Measurements from ENCODE around the gene RAMACL. TPM values are rescaled to one million over a fixed set of nuclear protein-coding genes. Genes with fewer than 3 reads are reported as not detected.
A peak's percentile ranks its signal among the peaks of the same experiment; 100 is the strongest.

Gene RAMACL
- total and polyA plus RNA-seq, 4 experiments from 2014 or later: 0.30 to 0.41 (median 0.40) TPM

GRCh38 chr6:166558156-166559005 lies 28.1 kb downstream of the RAMACL start:
- H3K27me3 Mint-ChIP-seq: peaks cover 6 to 7% of the 10 kb centered on the region in 2 donors
- H3K36me3 Mint-ChIP-seq: peaks cover 2 to 14% of the 10 kb centered on the region in 2 donors
- no peak overlapping the region for H3K4me3 Mint-ChIP-seq
- peaks cover 0 to 3% (median 0%) of the 10 kb centered on the region in 4 donors for H3K4me1 Mint-ChIP-seq
- peaks cover 0 to 3% of the 10 kb centered on the region in 2 donors for H3K9me3 ChIP-seq (ENCODE audit: control insufficient read depth in 1 of 2, low read length in 2 of 2)
- H3K27me3 ChIP-seq (ENCODE audit: insufficient read depth, low read length): no peaks in the 10 kb centered on the region
- POLR2A ChIA-PET (ENCODE audit: partially characterized antibody): no interaction called here
- no peak overlapping the region for H3K4me3 ChIP-seq (ENCODE audit: low read length in 2 of 2)
- no peaks in the 10 kb centered on the region for H3K4me1 ChIP-seq (ENCODE audit: insufficient read depth, low read length)
- no peak overlapping the region for H3K27ac ChIP-seq (ENCODE audit: low read depth, low read length)
- H3K27ac Mint-ChIP-seq: no peak overlapping the region
- CTCF ChIA-PET (ENCODE audit: partially characterized antibody): no interaction called here
- no peaks in the 10 kb centered on the region for H3K36me3 ChIP-seq (ENCODE audit: insufficient read depth, low read length)
- intact Hi-C loops (cut with micrococcal nuclease): no loop called here
- no peak for DNase-seq
- peaks cover 0 to 26% (median 11%) of the 10 kb centered on the region in 8 donors for H3K9me3 Mint-ChIP-seq

GRCh38 chr6:166556863-166557322 lies 29.6 kb downstream of the RAMACL start:
- H3K4me1 Mint-ChIP-seq: peaks cover 0 to 3% (median 0%) of the 10 kb centered on the region in 4 donors
- Histone ChIP-seq H3K4me1 (ENCODE audit: insufficient read depth, low read length) (no peaks in the 10 kb centered on the region), H3K36me3 (ENCODE audit: insufficient read depth, low read length) (no peaks in the 10 kb centered on the region), H3K27ac (ENCODE audit: low read depth, low read length) (no peak overlapping the region), H3K4me3 (ENCODE audit: low read length in 2 of 2) (no peak overlapping the region), H3K27me3 (ENCODE audit: insufficient read depth, low read length) (no peaks in the 10 kb centered on the region), H3K9me3 (ENCODE audit: control insufficient read depth in 1 of 2, low read length in 2 of 2) (peaks cover 0 to 3% of the 10 kb centered on the region in 2 donors)
- H3K27me3 Mint-ChIP-seq: peaks cover 6 to 7% of the 10 kb centered on the region in 2 donors
- peaks cover 0 to 26% (median 11%) of the 10 kb centered on the region in 8 donors for H3K9me3 Mint-ChIP-seq
- no peak overlapping the region for H3K4me3 Mint-ChIP-seq
- ChIA-PET POLR2A (ENCODE audit: partially characterized antibody) (no interaction called here), CTCF (ENCODE audit: partially characterized antibody) (no interaction called here)
- peaks cover 2 to 14% of the 10 kb centered on the region in 2 donors for H3K36me3 Mint-ChIP-seq
- DNase-seq: no peak
- intact Hi-C loops (cut with micrococcal nuclease): no loop called here
- H3K27ac Mint-ChIP-seq: no peak overlapping the region

- no peak overlapping the region for H3K27ac ChIP-seq (ENCODE audit: low read depth, low read length)
- Mint-ChIP-seq H3K9me3 (peaks cover 0 to 26% (median 11%) of the 10 kb centered on the region in 8 donors), H3K36me3 (peaks cover 0 to 12% of the 10 kb centered on the region in 2 donors), H3K4me1 (peaks cover 0 to 3% (median 0%) of the 10 kb centered on the region in 4 donors), H3K27ac (no peak overlapping the region), H3K27me3 (peaks cover 6 to 7% of the 10 kb centered on the region in 2 donors), H3K4me3 (no peak overlapping the region)
- H3K4me3 ChIP-seq (ENCODE audit: low read length in 2 of 2): no peak overlapping the region
- intact Hi-C loops (cut with micrococcal nuclease): no loop called here
- H3K4me1 ChIP-seq (ENCODE audit: insufficient read depth, low read length): no peaks in the 10 kb centered on the region
- H3K36me3 ChIP-seq (ENCODE audit: insufficient read depth, low read length): no peaks in the 10 kb centered on the region
- ChIA-PET POLR2A (ENCODE audit: partially characterized antibody) (no interaction called here), CTCF (ENCODE audit: partially characterized antibody) (no interaction called here)
- no peaks in the 10 kb centered on the region for H3K27me3 ChIP-seq (ENCODE audit: insufficient read depth, low read length)
- DNase-seq: no peak
- H3K9me3 ChIP-seq (ENCODE audit: control insufficient read depth in 1 of 2, low read length in 2 of 2): peaks cover 0 to 3% of the 10 kb centered on the region in 2 donors
Observed at GRCh38 chr6:166556336-166556735, 30.1 kb downstream of the RAMACL start.

GRCh38 chr6:166555086-166555485 lies 31.4 kb downstream of the RAMACL start:
- H3K4me1 Mint-ChIP-seq: peaks cover 0 to 3% (median 0%) of the 10 kb centered on the region in 4 donors
- H3K27me3 Mint-ChIP-seq: peaks cover 6 to 7% of the 10 kb centered on the region in 2 donors
- H3K9me3 Mint-ChIP-seq: peaks cover 0 to 16% (median 8%) of the 10 kb centered on the region in 8 donors
- ChIA-PET POLR2A (ENCODE audit: partially characterized antibody) (no interaction called here), CTCF (ENCODE audit: partially characterized antibody) (no interaction called here)
- H3K27ac Mint-ChIP-seq: no peak overlapping the region
- intact Hi-C loops (cut with micrococcal nuclease): no loop called here
- no peak overlapping the region for H3K4me3 Mint-ChIP-seq
- Histone ChIP-seq H3K36me3 (ENCODE audit: insufficient read depth, low read length) (no peaks in the 10 kb centered on the region), H3K4me1 (ENCODE audit: insufficient read depth, low read length) (no peaks in the 10 kb centered on the region), H3K4me3 (ENCODE audit: low read length in 2 of 2) (no peak overlapping the region), H3K9me3 (ENCODE audit: control insufficient read depth in 1 of 2, low read length in 2 of 2) (peaks cover 0 to 2% of the 10 kb centered on the region in 2 donors), H3K27me3 (ENCODE audit: insufficient read depth, low read length) (no peaks in the 10 kb centered on the region), H3K27ac (ENCODE audit: low read depth, low read length) (no peak overlapping the region)
- DNase-seq: no peak
- peaks cover 0 to 7% of the 10 kb centered on the region in 2 donors for H3K36me3 Mint-ChIP-seq

GRCh38 chr6:166554316-166554715 lies 32.2 kb downstream of the RAMACL start:
- POLR2A ChIA-PET (ENCODE audit: partially characterized antibody): interaction anchor here (1.4 kb wide), 1 partner anchor 13 kb away, joined by 6 read pairs; no protein-coding TSS in a partner anchor
- H3K9me3 ChIP-seq (ENCODE audit: control insufficient read depth in 1 of 2, low read length in 2 of 2): no peaks in the 10 kb centered on the region
- CTCF ChIA-PET (ENCODE audit: partially characterized antibody): interaction anchor here (0.7 kb wide), 1 partner anchor 10 kb away, joined by 3 read pairs; no protein-coding TSS in a partner anchor
- no peaks in the 10 kb centered on the region for H3K4me1 ChIP-seq (ENCODE audit: insufficient read depth, low read length)
- peaks cover 0 to 3% (median 0%) of the 10 kb centered on the region in 4 donors for H3K4me1 Mint-ChIP-seq
- intact Hi-C loops (cut with micrococcal nuclease): no loop called here
- no peaks in the 10 kb centered on the region for H3K27me3 ChIP-seq (ENCODE audit: insufficient read depth, low read length)
- peaks cover 6 to 7% of the 10 kb centered on the region in 2 donors for H3K27me3 Mint-ChIP-seq
- H3K36me3 Mint-ChIP-seq: peaks cover 0 to 3% of the 10 kb centered on the region in 2 donors
- no peak overlapping the region for H3K4me3 ChIP-seq (ENCODE audit: low read length in 2 of 2)
- no peak for DNase-seq
- no peaks in the 10 kb centered on the region for H3K36me3 ChIP-seq (ENCODE audit: insufficient read depth, low read length)
- no peak overlapping the region for H3K27ac Mint-ChIP-seq
- H3K9me3 Mint-ChIP-seq: peaks cover 0 to 12% (median 4%) of the 10 kb centered on the region in 8 donors
- no peak overlapping the region for H3K4me3 Mint-ChIP-seq
- no peak overlapping the region for H3K27ac ChIP-seq (ENCODE audit: low read depth, low read length)

- Mint-ChIP-seq H3K27ac (peak overlapping the region in 1 of 7 donors; percentile 37), H3K4me1 (peaks cover 0 to 3% (median 0%) of the 10 kb centered on the region in 4 donors), H3K9me3 (peaks cover 0 to 6% (median 0%) of the 10 kb centered on the region in 8 donors), H3K4me3 (no peak overlapping the region), H3K27me3 (peaks cover 6 to 7% of the 10 kb centered on the region in 2 donors), H3K36me3 (no peaks in the 10 kb centered on the region)
- Histone ChIP-seq H3K27ac (ENCODE audit: low read depth, low read length) (no peak overlapping the region), H3K27me3 (ENCODE audit: insufficient read depth, low read length) (no peaks in the 10 kb centered on the region), H3K9me3 (ENCODE audit: control insufficient read depth in 1 of 2, low read length in 2 of 2) (no peaks in the 10 kb centered on the region), H3K36me3 (ENCODE audit: insufficient read depth, low read length) (no peaks in the 10 kb centered on the region), H3K4me1 (ENCODE audit: insufficient read depth, low read length) (no peaks in the 10 kb centered on the region), H3K4me3 (ENCODE audit: low read length in 2 of 2) (no peak overlapping the region)
- POLR2A ChIA-PET (ENCODE audit: partially characterized antibody): interaction anchor here (1.4 kb wide), 1 partner anchor 12 kb away, joined by 6 read pairs; no protein-coding TSS in a partner anchor
- CTCF ChIA-PET (ENCODE audit: partially characterized antibody): interaction anchor here (0.7 kb wide), 1 partner anchor 10 kb away, joined by 3 read pairs; no protein-coding TSS in a partner anchor
- DNase-seq: no peak
- intact Hi-C loops (cut with micrococcal nuclease): no loop called here
Observed at GRCh38 chr6:166553563-166554271, 32.8 kb downstream of the RAMACL start.

GRCh38 chr6:166552600-166552999 lies 33.9 kb downstream of the RAMACL start:
- Mint-ChIP-seq H3K36me3 (no peaks in the 10 kb centered on the region), H3K9me3 (no peaks in the 10 kb centered on the region), H3K4me3 (no peak overlapping the region), H3K27ac (no peak overlapping the region), H3K4me1 (peaks cover 0 to 3% (median 0%) of the 10 kb centered on the region in 4 donors), H3K27me3 (peaks cover 6 to 7% of the 10 kb centered on the region in 2 donors)
- ChIA-PET CTCF (ENCODE audit: partially characterized antibody) (no interaction called here), POLR2A (ENCODE audit: partially characterized antibody) (no interaction called here)
- Histone ChIP-seq H3K4me3 (ENCODE audit: low read length in 2 of 2) (no peak overlapping the region), H3K9me3 (ENCODE audit: control insufficient read depth in 1 of 2, low read length in 2 of 2) (no peaks in the 10 kb centered on the region), H3K27ac (ENCODE audit: low read depth, low read length) (no peak overlapping the region), H3K27me3 (ENCODE audit: insufficient read depth, low read length) (no peaks in the 10 kb centered on the region), H3K36me3 (ENCODE audit: insufficient read depth, low read length) (no peaks in the 10 kb centered on the region), H3K4me1 (ENCODE audit: insufficient read depth, low read length) (no peaks in the 10 kb centered on the region)
- intact Hi-C loops (cut with micrococcal nuclease): no loop called here
- DNase-seq: no peak
